D721Med (cell line): ENCODE data around the gene CORO1A.
"Not testable (repeated sequence)": the region's sequence is repeated elsewhere in the genome, so short reads cannot be mapped to it uniquely, and the experiment has no call there.

Experiments
- DNase-seq: peaks from one replicate; pipeline ENCODE4 v3.0.0; 2011; ENCODE audit warnings: low spot score; ENCODE audit not compliant: insufficient read length
- FAIRE-seq: peaks from 2 replicates; lab custom pipeline; 2011; peaks lifted over from hg19 to GRCh38; lab: Jason Lieb, UNC
- CTCF ChIP-seq: IDR thresholded peaks from 2 replicates; pipeline ENCODE4 v1.5.1; 2012; ENCODE audit warnings: mild to moderate bottlenecking, control low read depth; ENCODE audit not compliant: insufficient read depth; ENCODE audit errors: missing control alignments

The CORO1A gene

GRCh38 chr16:30152517-30152916, 30.9 kb upstream of the CORO1A start:
- DNase-seq (no peak), FAIRE-seq (no peak)
- no peak for TF ChIP-seq CTCF

- no peak for FAIRE-seq
- no peak for DNase-seq
- no peak for TF ChIP-seq CTCF
Observed at GRCh38 chr16:30155188-30155587, 28.2 kb upstream of the CORO1A start.

GRCh38 chr16:30157214-30157613, 26.2 kb upstream of the CORO1A start:
- FAIRE-seq (no peak), DNase-seq (no peak)
- no peak for TF ChIP-seq CTCF

- no peak for TF ChIP-seq CTCF
Observed at GRCh38 chr16:30163538-30163937, 19.9 kb upstream of the CORO1A start.

GRCh38 chr16:30166202-30166902, 17.1 kb upstream of the CORO1A start:
- no peak for TF ChIP-seq CTCF
- no peak for FAIRE-seq
- no peak for DNase-seq

More at GRCh38 chr16:30163538-30163937, 19.9 kb upstream of the CORO1A start:
- no peak for FAIRE-seq
- DNase-seq, result no peak

GRCh38 chr16:30168746-30169145, 14.7 kb upstream of the CORO1A start:
- not testable (repeated sequence) for FAIRE-seq, DNase-seq

- FAIRE-seq, result not testable (repeated sequence)
Observed at GRCh38 chr16:30169416-30169815, 14.0 kb upstream of the CORO1A start.

GRCh38 chr16:30170145-30170544, 13.3 kb upstream of the CORO1A start:
- not testable (repeated sequence) for FAIRE-seq, DNase-seq

More at GRCh38 chr16:30169416-30169815, 14.0 kb upstream of the CORO1A start:
- not testable (repeated sequence) for DNase-seq

- TF ChIP-seq CTCF, result no peak
- no peak for DNase-seq
- FAIRE-seq, result no peak
Observed at GRCh38 chr16:30173054-30173453, 10.3 kb upstream of the CORO1A start.

- FAIRE-seq, result not testable (repeated sequence)
Observed at GRCh38 chr16:30176876-30177275, 6.5 kb upstream of the CORO1A start.

More at GRCh38 chr16:30176876-30177275, 6.5 kb upstream of the CORO1A start:
- DNase-seq, result not testable (repeated sequence)
